Measurements from ENCODE around the gene ARHGEF28.

ARHGEF28 gene

DNA sequence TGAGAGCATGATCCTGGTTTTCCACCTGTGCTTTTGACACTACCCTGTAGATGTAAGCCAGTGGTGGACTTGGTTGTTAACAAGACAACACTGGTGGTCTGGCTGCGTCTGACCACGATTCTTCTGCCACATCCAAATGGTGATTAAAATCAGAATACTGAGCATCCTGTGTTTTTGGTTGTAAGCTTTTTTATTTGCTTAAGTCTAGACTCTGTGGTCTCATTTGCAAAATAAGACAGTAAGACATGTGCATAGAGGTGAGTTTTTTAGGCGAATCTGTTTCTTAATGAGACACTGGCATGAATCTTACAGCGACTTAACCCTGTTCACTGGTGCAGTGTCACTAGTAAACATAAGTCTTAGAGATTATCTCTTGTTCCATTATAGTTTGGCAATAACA is 165.4 kb downstream of the ARHGEF28 start:
- DNase-seq, result no peak

DNA sequence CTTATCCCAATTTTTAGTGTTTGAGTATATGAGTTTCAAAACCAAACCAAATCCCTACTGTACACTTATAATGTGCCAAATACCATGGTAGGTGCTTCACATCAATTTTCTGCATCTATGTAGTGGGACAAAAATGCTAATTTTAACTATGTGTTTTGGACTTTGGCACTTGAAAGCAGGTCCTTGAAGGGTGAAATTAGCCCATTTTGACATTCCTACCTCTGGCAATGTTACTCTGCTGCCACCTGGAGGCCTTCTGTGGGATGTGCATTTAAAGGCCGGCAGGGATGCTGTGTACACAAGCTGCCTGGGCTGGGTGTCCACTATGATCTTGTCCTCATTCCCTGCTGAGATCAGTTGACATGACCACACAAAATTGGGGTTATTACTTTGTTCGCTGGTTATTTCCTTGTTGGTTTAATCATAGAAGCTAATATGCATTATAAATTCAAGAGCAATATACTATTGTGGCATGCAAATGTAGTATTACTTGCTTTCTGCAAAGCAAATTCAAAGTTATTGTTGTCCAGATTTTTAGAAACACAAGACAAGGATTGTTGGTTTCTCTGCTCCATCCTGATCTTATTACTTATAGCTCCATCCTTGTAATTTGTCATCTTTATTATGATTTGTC is 166.8 kb downstream of the ARHGEF28 start:
- peak; percentile 80 for DNase-seq

DNA sequence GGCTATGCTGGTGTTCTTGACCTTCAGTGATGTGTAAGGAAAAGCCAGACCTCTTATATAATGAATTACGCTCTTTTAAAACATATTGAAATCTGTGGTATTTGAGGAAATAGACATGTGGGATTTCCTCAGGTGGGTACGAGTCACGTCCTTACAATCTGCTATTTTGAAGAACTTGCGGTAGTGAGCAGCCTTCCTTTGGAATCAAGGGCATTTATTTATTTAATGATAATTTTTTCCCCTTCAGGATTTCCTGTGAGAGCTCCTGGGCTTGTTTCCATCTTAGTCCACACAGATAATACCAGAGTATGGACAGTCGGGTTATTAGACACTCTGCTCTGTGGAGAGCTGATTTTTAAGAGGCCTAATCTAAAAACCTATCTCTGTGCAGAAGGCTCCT is 167.9 kb downstream of the ARHGEF28 start:
- no peak for DNase-seq

DNA sequence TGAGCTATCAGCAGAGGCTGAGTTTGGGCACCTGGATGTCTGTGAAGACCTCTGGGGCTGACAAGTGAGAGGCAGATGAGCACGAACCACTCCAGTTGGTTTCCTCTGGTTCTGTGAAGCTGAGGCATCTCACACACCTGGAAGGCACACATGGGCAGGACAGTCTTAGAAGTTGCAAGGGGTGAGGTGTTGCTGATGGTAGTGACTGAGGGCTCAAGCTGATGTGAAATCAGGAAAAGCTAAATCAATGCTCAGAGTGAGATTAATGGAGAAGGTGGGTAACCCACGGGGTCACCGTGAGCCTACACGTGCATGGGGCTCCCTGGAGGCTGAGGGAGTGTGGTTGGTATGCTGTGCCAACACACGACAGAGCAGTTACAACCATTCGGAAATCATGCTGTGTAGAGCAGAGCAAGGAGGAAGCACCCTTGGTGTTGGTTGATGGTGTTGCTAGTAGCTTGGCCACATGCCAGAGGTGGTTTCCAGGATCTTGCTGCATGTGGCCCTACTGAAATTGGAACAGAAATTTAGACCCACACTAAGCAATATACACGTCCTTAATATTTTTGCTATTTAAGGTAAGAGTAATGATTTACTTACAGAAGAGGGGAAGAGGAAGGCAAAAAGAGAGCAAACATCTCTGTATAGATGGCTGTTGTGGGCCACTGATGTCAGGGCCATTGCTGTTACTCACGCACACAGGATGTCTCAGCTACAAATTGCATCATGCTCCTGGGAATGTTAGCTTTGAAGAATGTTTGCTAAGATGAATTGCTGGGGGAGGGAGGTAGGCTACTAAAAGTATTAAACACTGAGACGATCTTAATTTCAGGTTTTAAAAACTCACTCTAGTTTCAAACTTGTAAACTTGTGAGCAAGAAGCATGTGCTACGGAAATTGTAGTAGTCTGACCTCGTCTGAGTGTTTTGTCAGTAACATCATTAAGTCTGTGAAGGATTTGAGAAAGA is 170.5 kb downstream of the ARHGEF28 start:
- peak; percentile 81 for DNase-seq

DNA sequence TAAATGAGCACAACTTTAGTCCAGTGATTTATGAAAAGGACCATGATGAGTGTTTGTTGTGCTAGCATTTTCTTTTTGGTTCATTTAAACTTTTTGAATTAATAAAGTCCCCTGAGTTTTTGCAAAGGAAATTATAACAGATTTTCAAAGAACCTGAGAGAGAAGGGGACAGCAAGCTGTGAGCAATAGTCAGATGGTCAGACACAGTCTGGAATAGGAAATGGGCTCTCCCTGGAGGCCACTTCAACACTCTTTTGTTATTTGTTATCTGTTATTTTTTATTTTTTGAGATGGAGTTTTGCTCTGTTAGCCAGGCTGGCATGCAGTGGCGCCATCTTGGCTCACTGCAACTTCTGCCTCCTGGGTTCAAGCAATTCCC is 171.1 kb downstream of the ARHGEF28 start:
- no peak for DNase-seq

DNA sequence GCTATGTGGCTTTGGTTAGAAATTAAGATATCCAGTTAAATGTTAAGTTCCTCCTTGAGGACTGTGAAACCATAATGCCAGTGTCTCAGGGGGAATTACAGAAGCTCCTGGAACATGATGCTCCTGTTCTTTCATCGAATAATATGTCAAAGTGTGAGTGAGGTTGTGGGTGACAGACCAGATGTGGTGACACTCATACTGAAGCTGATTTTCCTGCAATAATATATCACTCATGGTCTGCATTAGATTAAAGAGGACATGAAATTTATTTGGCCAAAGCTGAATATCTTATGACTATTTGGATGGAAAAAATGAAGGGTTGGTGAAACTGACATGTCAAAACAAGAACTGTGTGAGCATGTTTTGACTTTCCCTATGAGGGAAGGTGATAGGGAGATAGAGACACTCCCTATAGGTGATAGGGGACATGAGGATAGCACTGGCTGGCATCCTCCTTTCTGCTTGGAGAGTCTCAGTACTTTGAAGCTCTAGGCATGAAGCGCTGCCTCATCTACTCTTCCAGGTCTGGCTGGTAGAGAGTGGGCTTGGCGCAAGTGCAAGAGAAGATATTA is 173.5 kb downstream of the ARHGEF28 start:
- DNase-seq, result peak; percentile 26

DNA sequence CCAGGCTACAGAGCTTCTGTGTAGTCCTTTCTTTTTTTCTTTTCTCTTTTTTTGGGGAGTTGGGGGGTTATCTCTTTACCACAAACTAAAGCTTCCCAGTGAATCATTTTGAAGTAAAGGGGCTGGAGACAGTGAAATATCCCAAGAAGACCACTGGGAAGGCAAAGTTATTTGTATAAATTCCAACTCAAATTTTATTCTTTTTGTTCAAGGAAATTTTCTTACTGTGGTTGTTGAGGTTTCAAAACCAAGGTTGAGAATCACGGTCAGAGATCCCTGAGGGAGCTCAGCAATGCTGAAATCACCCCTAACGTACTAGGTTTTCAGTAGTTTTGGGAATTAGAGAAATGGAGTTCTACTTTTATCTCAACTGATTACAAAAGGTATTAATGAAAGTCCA is 175.7 kb downstream of the ARHGEF28 start:
- no peak for DNase-seq

DNA sequence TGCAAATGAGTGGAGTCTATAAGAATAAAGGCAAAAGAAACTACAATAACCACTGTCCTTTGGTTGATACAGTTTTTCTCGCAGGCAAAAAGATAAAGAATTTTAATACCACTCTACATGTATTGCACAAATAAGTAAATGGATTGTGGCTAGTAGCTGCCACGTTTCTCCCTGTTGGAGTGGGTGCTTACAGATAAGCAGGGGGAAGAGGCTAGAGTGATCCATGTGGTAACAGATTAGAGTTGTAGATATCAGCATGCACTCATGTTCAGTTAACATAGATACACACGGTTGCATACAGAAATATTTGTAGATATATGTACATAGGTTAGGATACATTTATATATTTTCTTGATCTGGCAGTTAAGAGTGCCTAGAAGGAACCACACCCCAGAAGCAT is 179.5 kb downstream of the ARHGEF28 start:
- DNase-seq, result no peak

DNA sequence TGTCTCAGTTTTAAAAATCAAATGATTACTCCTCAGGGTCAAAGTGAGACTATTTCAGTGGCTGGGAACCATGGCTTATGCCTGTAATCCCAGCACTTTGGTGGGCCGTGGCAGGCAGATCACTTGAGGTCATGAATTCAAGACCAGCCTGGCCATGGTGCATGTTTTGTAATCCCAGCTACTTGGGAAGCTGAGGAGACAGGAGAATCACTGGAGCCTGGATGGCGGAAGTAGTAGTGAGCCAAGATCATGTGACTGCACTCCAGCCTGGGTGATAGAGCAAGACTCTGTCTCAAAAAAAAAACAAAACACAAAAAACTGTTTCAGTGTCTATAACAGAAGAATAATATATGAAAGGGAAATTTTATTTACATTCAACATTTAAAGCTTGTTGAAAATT is 182.9 kb downstream of the ARHGEF28 start:
- DNase-seq, result no peak

DNA sequence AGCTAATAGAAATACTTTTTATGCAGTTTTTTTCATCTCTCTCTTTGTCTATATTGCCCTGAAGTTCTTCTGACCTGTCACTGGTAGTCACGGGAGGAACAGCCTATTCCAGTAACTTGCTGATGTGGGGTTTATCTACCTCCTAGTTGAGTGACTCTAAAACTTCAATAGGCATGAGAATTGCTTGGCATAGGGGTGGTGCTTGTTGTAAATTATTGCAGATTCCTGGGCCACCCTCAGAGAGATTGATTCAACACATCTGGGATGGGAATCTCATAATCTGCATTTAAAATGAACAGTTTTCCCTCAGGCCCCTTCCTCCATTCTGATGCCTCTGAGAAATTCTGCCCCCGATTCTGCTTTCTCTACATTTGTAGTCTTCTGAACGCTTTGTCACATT is 184.4 kb downstream of the ARHGEF28 start:
- no peak for DNase-seq

DNA sequence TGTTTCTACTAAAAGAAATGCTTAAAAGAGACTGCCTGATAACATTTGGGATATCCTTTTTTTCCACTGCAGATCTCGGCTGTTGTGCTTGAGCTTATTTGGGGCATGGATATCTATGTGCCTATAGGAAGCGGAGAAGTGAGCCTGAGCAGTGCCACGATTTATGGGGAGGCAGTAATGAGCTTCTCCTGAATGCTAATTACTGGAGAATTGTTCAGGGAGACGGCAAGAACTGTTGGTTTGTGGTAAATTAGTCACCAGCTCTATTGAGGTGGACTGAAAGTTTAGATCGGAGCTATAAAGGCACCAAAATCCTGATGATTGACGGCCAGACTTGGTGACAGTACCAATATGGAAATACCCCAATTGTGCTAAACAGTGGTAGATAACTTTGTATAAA is 186.5 kb downstream of the ARHGEF28 start:
- DNase-seq, result no peak

DNA sequence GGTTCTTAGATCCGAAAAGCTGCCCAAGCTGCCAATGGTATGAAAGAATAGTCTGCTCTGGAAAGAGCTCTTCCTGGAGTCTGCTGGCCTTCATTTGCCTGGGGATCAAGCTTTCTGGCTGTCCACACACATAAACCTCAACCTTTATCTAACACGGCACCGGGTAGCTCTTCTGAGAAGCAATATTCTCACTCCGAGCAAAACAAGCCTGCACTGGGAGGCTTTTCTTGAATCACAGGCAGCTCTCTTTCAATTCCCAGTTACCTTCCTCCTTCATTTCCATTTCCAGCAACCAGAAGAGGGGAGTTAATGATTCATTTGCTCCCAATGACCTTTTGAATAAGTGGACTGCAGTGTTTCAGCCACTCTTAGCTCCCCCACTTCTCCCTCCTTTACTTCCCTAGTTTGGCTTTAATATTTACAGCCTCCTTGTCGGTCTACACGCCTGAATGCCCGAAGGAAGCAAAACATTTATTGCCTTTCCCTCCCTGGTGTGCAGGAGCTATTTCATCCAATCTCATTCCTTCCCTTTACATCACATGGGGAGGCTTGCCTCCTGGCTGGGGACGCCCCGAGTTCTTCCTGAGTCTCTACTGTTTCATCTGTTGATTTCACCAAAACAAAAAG is 187.1 kb downstream of the ARHGEF28 start:
- no peak for DNase-seq

DNA sequence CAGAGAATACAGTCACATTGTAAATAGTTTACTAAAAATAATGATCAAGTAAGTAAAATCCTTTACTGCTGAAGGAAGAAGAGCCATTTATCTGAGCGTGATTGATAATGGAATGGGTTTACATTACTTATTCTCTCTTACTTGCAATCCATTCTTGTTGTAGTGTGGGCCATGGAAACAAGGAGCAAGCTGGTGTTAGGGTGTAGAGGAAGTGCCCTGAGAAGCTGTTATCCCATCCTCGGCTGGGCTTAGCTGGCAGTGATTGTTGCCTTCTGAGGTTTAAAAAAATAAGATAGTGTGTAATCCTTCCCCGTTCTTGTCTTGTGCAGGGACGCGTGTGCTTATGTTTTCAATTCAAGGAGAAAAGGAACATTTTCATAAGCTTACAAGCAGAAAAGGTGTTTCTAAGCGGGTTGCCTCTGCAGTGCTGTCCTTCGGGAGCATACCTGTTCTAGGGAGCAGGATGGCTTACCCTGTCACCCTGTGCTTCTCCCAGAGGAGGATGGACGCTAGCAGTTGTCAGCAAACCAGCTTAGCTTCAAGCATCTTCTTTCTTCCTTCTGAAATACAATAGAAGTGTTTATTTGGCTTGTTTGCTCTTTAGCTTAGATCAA is 188.3 kb downstream of the ARHGEF28 start:
- DNase-seq, result no peak

DNA sequence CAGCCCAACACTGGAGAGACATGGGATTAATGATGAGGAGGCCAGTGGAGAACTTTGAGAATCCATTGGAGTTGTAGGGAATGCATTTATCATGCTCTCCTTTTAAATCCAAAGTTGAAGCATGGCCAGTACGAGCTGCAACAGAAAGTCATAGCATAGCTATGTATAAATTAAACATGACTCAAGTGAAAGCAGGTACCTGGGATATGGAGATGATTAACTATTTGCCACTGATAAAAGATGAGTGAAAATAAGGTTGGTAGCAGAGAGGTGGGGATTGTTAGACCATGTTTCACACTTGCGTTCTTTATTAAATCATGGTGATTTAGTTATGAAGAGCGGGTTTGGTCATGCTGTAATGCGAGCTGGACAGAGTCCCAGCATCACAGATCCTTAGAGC is 189.6 kb downstream of the ARHGEF28 start:
- DNase-seq, result no peak

DNA sequence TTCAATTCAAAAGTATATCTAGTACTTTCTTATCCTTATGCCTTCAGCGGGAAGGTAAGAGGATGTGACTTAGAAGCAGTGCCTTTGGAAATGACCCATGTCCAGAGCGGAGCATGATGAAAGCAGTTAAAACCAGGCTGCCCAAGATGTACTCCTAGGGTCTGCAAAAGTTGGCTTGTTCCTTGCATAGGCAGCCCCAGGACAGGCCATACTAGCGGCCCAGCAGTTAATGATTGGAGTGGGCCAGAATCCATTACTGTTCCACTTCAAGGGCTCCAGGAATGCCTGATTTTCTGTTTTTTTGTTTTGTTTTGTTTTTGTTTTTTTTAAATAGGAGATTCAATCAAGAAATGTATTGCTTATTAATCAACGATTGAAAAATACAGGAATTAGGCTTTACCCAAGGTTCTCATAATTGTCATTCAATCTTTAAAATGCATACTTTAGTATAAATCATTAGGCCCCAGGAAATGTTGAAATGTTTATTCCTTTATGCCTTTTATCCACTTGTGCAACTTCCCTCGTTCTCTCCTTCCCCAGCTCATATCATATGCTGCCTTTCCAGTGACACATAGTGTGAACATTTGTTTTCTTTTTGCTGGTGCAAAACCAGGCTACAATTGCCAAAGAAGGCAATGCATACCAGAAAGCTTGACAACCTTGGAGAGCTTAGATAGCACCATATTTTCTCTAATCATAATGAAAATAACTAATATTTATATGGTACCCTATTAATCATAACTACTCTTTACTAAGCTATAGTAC is 190.8 kb downstream of the ARHGEF28 start:
- DNase-seq, result peak; percentile 6

DNA sequence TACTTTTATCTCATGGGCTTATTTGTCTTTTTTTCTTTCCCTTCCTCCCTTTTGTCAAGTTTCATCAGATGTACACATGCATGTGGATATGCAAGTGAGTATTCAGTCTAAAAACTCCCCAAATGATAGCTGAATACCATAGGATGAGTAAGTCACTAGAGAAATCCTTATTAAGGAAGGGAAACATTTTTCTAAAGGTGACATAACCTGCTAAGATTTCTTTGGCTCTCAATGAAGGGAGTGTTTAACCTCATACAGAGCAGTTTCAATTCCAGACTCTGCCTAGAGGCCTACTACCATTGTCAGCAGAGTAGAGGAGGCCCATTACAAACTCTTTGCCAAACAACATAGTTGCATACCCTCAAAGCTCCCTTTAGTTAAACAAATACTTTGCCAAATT is 192.4 kb downstream of the ARHGEF28 start:
- no peak for DNase-seq

DNA sequence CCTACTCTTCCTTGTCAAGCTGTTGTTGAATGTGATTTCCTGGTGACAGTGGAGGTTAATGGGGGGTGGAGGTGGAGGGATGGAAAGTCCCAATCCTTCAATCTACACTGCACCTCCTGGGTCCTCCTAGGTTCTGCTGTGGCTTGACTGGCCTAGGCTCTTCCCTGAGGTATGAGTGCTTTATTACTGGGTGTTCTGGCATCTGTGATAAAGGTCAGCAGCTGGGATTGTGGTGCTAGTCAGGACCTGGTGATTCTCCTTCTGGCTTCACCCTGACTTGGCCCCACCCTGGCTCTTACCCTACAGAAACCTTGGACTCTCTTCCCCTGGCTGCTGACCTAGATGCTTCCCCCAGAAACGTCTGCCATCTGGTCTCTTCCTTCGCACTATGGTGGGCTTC is 194.3 kb downstream of the ARHGEF28 start:
- DNase-seq, result no peak

DNA sequence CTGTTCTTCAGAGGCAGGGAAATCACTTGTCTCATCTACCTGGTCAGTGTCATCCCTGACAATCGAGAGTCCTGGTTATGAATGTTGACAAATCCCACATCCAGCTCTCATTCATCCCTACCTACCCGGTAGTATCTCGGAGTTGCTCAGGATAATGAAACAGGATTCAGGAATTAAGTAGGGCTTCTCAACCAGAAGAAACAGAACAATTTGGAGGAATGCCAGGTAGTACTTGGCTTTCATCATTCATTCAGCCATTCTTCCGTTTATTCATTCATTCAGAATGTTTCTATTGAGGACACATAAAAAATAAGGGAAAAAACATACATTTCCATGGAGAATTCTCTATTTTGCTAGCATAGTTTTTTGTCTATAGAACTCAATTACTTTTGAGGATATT is 195.0 kb downstream of the ARHGEF28 start:
- no peak for DNase-seq

DNA sequence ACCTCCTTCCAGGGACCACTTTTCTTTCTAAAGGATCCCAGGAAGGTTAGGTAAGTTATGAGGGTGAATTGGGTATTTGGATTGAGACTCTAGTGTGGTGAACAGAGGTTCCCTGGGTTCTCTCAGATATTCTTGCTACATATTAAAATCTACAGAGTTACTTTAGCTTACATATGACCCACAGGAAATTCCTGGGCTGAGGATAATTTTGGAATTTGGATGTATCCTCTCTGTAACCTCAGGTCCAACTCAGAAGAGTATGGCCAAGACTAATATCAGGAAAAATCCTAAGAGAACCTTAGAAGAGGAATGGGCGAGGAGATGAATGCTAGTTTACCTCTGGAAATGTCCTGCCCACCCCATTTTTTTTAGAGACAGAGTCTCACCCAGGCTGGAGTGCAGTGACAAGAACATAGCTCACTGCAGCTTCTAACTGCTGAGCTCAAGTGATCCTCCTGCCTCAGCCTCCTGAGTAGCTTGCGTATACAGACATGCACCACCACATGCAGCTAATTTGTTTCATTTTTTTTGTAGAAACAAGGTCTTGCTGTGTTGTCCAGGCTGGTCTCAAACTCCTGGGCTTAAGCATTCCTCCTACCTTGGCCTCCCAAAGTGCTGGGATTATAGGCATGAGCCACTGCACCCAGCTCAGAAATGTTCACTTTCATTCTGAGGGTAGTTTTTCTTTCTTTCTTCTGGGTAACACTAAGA is 196.4 kb downstream of the ARHGEF28 start:
- DNase-seq, result no peak

DNA sequence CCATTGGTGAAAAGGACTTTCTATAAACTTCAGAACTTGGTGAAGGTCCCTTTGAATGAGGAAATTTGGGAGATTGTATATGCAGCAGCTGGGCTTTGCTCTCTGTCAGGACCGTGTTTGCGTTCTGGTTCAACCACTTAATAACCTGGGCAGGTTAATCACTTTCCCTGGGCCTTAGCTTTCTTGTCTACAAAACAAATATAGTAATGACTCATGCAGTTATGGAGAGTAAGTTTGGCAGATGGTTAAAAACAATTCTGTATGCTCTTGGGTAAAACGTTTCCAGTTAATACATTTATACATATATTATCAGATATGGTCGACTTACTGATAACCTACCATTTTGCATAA is 197.0 kb downstream of the ARHGEF28 start:
- DNase-seq, result no peak

DNA sequence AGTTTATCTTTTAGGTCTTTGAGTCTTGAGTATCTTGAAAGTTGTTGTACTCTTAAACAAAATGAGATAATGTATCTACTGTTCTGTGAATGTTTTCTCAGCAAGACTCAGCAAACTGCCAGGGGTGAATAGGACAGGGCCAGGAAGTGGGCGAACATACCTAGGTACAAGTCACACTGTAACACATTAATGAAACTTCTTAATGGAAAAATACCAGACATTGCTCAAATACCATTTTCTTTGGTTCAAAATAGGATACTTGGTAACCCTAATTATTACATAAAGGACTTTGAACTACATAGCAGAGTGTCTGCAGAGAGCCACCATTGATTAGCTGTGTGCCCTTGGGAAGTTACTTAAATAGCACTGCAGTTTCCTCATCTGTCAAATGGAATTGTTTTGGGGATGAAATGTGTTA is 197.5 kb downstream of the ARHGEF28 start:
- DNase-seq, result no peak

DNA sequence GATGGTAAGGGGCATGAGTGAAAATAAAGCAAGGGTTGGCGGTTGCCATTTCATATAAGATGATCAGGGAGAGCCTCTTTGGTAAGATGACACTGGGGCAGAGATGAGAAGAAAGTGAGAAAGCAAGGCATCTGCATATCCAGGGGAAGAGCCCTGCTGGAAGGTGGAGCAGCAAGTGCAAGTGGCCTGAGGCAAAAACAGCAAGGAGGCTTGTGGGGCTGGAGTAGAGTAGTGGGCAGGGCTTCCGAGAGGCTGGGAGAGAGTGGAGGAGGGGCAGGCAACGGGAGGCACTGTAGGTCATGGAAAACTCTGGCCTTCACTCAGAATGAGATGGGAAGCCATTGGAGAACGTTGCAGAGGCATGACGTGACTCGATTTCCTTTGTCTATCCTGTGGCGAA is 199.2 kb downstream of the ARHGEF28 start:
- no peak for DNase-seq

Data from suppressor macrophage treated with lipopolysaccharide for 4 hours (primary cell).